Mesendoderm (in vitro differentiated cells): ENCODE results near the gene NEDD4L.

Experiments used
- DNase-seq: peaks from one replicate; pipeline ENCODE4 v3.0.0; 2013
- H2AK5ac ChIP-seq: 2 replicates; pipeline ENCODE4 v1.6.1; 2013; ENCODE audit warnings: low read length, inconsistent platforms
- H2BK120ac ChIP-seq: 2 replicates; pipeline ENCODE4 v1.6.1; 2013; ENCODE audit warnings: low read depth, mild to moderate bottlenecking, low read length, moderate library complexity, mixed read lengths
- H2BK15ac ChIP-seq: replicated peaks from 2 replicates; pipeline ENCODE4 v1.6.1; 2013; ENCODE audit warnings: low read depth, mild to moderate bottlenecking, moderate library complexity
- H2BK5ac ChIP-seq: 2 replicates; pipeline ENCODE4 v1.6.1; 2013; ENCODE audit warnings: low read length, inconsistent platforms
- H3K18ac ChIP-seq: 2 replicates; pipeline ENCODE4 v1.6.1; 2013; ENCODE audit warnings: mild to moderate bottlenecking, low read length, mixed read lengths
- H3K23ac ChIP-seq: one replicate; pipeline ENCODE4 v1.6.1; 2013; ENCODE audit warnings: low read length
- H3K27ac ChIP-seq: 2 replicates; pipeline ENCODE4 v1.5.1; 2013; ENCODE audit warnings: low read depth, mild to moderate bottlenecking, inconsistent platforms, low read length, moderate library complexity
- H3K27me3 ChIP-seq: 2 replicates; pipeline ENCODE4 v1.6.1; 2013; ENCODE audit warnings: low read length, control low read depth, mild to moderate bottlenecking, inconsistent platforms; ENCODE audit not compliant: insufficient read depth, poor library complexity
- H3K36me3 ChIP-seq: 2 replicates; pipeline ENCODE4 v1.6.1; 2013; ENCODE audit warnings: low read length, inconsistent platforms; ENCODE audit not compliant: control insufficient read depth, insufficient read depth
- H3K4ac ChIP-seq: one replicate; pipeline ENCODE4 v1.6.1; 2013; ENCODE audit warnings: low read depth, mild to moderate bottlenecking, low read length, moderate library complexity
- H3K4me1 ChIP-seq: 2 replicates; pipeline ENCODE4 v1.6.1; 2013; ENCODE audit warnings: low read depth, low read length, inconsistent platforms; ENCODE audit not compliant: control insufficient read depth
- H3K4me2 ChIP-seq: 2 replicates; pipeline ENCODE4 v1.6.1; 2013; ENCODE audit warnings: low read length
- H3K4me3 ChIP-seq: 2 replicates; pipeline ENCODE4 v1.5.1; 2013; ENCODE audit warnings: mild to moderate bottlenecking, low read length
- H3K56ac ChIP-seq: one replicate; pipeline ENCODE4 v1.6.1; 2013; ENCODE audit warnings: low read length
- H3K79me1 ChIP-seq: 2 replicates; pipeline ENCODE4 v1.6.1; 2013; ENCODE audit warnings: low read length, inconsistent platforms
- H3K79me2 ChIP-seq: 2 replicates; pipeline ENCODE4 v1.6.1; 2013; ENCODE audit warnings: mild to moderate bottlenecking, low read length; ENCODE audit not compliant: control insufficient read depth, insufficient read depth
- H3K9ac ChIP-seq: 2 replicates; pipeline ENCODE4 v1.6.1; 2013; ENCODE audit warnings: low read length, inconsistent platforms
- H4K5ac ChIP-seq: one replicate; pipeline ENCODE4 v1.6.1; 2013; ENCODE audit warnings: low read length
- H4K8ac ChIP-seq: one replicate; pipeline ENCODE4 v1.6.1; 2013; ENCODE audit warnings: low read depth, mild to moderate bottlenecking, control low read depth, low read length, moderate library complexity
- WGBS: extraction: QIAGEN DNeasy Blood & Tissue Kit; methylation state at CpG from one replicate; pipeline ENCODE4 v1.1.7; 2013; ENCODE audit warnings: low lambda C conversion rate, missing lambda C conversion rate; ENCODE audit not compliant: insufficient coverage; ENCODE audit errors: extremely low coverage; 5-methylcytosine and 5-hydroxymethylcytosine counted together

Gene NEDD4L

DNA sequence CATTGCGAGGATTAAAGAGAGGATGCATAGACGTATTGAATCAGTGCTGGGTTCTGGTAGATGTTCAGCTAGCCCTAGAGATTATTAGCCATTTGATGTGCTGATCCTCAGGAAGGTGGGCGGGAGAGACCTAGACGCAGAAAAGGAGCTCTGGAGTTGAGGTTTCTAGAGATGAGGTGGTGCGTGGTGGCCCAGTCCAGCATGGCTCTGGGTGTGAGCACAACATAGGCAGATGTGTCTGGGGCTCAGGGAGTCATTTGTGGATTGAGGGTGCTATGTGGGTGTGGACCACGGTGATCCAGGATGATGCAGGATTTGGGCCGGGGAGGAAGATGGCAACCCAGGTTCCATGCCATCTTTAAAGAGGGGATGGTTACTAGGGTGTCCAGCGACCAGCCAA is 102.1 kb downstream of the NEDD4L start:
- Histone ChIP-seq H3K23ac (no peak overlapping the region), H3K79me2 (peaks cover 29% of the 10 kb centered on the region), H3K9ac (no peak overlapping the region), H3K4me2 (no peak overlapping the region), H2AK5ac (no peak overlapping the region), H4K8ac (no peak overlapping the region), H3K4ac (no peak overlapping the region), H4K5ac (no peak overlapping the region), H3K56ac (no peak overlapping the region), H3K18ac (no peak overlapping the region), H3K79me1 (peaks cover 24% of the 10 kb centered on the region), H2BK120ac (no peak overlapping the region), H3K4me3 (no peak overlapping the region), H3K4me1 (peaks cover 4% of the 10 kb centered on the region), H2BK5ac (no peak overlapping the region), H3K27ac (no peak overlapping the region), H3K36me3 (no peaks in the 10 kb centered on the region), H2BK15ac (no peak overlapping the region), H3K27me3 (no peaks in the 10 kb centered on the region)
- WGBS, result no CpG with 5 or more reads among the region's 8 CpGs
- DNase-seq, result no peak

DNA sequence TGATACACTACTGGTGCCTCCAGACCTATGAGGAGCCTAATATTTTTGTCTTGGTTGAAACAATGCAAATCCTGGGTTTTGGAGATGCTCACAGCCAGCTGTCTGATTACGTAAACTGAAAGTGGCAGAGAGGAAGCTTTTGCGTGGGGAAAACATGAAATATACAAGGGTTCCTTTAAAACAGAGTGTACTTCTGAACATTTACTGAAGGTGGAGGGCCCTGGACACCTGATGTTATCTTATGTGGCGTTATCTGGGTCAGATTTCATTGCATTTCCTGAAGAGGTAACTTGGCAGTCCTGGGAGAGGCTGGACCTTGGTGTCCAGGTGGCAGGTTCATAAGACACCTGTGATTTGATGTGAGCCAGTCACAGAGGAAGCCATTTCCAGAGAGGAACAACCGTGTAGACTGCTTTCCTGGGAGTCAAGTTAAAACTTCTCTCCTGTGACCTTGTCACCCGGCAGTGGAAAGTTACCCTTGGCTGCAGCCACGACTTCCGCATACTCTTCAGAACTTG is 105.0 kb downstream of the NEDD4L start:
- Histone ChIP-seq H3K56ac (no peak overlapping the region), H3K4me3 (no peak overlapping the region), H4K8ac (no peak overlapping the region), H2BK120ac (no peak overlapping the region), H3K79me2 (peaks cover 26% of the 10 kb centered on the region), H3K23ac (no peak overlapping the region), H3K9ac (no peak overlapping the region), H3K4me2 (no peak overlapping the region), H3K79me1 (peaks cover 21% of the 10 kb centered on the region), H2AK5ac (no peak overlapping the region), H3K36me3 (no peaks in the 10 kb centered on the region), H4K5ac (no peak overlapping the region), H2BK15ac (no peak overlapping the region), H3K4ac (no peak overlapping the region), H3K4me1 (peaks cover 6% of the 10 kb centered on the region), H2BK5ac (no peak overlapping the region), H3K18ac (no peak overlapping the region), H3K27me3 (no peaks in the 10 kb centered on the region), H3K27ac (no peak overlapping the region)
- no CpG with 5 or more reads among the region's 7 CpGs for WGBS
- DNase-seq, result no peak

DNA sequence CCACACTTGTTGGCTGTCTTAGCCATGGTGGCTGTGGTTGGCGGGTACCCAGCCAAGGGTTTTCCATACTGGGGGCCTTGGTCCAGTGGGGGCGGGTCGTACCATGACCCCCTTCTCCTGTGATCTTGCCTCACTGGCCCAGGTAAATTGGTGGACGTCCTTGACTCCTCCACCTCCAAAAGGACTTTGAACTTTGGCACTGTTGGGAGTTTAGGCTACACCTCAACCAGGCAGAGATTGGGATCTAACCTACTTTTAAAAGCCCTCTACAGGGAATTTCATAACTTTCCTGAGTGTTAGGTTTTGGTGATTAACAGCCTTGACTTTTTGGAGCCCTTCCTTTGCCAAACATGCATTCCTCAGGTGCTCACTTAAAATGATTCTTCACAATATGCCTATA is 106.7 kb downstream of the NEDD4L start:
- Histone ChIP-seq H3K79me1 (peaks cover 20% of the 10 kb centered on the region), H3K4me2 (no peak overlapping the region), H3K36me3 (no peaks in the 10 kb centered on the region), H3K56ac (no peak overlapping the region), H3K4me3 (no peak overlapping the region), H3K23ac (no peak overlapping the region), H2BK120ac (no peak overlapping the region), H3K4ac (no peak overlapping the region), H2AK5ac (no peak overlapping the region), H3K18ac (no peak overlapping the region), H3K4me1 (peaks cover 6% of the 10 kb centered on the region), H4K8ac (no peak overlapping the region), H2BK15ac (no peak overlapping the region), H3K9ac (no peak overlapping the region), H3K27me3 (no peaks in the 10 kb centered on the region), H3K79me2 (peaks cover 24% of the 10 kb centered on the region), H3K27ac (no peak overlapping the region), H4K5ac (no peak overlapping the region), H2BK5ac (no peak overlapping the region)
- no peak for DNase-seq
- WGBS, result no CpG with 5 or more reads among the region's 4 CpGs

DNA sequence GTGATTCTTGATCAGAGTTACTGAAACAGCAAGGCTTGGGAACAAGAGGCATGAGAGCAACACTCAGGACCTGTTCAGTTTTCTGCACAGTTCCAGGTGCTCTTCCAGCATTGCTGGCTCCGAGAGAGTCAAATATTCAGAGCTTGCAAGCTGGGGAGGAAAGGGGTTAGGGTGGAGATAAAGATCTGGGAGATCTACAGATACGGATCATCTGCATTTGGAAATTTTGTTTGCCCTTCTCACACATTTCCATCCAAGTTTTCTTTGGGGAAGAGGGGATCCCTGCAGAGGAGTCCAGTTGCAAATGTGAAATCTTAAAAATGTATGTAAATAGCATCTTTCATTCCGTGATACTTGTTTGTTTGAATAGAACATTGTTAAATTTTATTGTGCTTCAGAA is 108.2 kb downstream of the NEDD4L start:
- no peak overlapping the region for H2AK5ac ChIP-seq
- no peak overlapping the region for H2BK120ac ChIP-seq
- H2BK5ac ChIP-seq, result no peak overlapping the region
- H4K5ac ChIP-seq, result no peak overlapping the region
- no peak overlapping the region for H3K56ac ChIP-seq
- H3K4ac ChIP-seq, result no peak overlapping the region
- H3K18ac ChIP-seq, result no peak overlapping the region
- no peak overlapping the region for H3K23ac ChIP-seq
- no peak overlapping the region for H3K27ac ChIP-seq
- H3K79me2 ChIP-seq, result peaks cover 20% of the 10 kb centered on the region
- H3K4me3 ChIP-seq, result no peak overlapping the region
- WGBS, result no CpG with 5 or more reads among the region's 3 CpGs
- no peak overlapping the region for H2BK15ac ChIP-seq
- H3K79me1 ChIP-seq, result peaks cover 14% of the 10 kb centered on the region
- H3K4me2 ChIP-seq, result no peak overlapping the region
- H3K36me3 ChIP-seq, result no peaks in the 10 kb centered on the region
- DNase-seq, result no peak
- no peaks in the 10 kb centered on the region for H3K27me3 ChIP-seq
- H3K9ac ChIP-seq, result no peak overlapping the region
- no peak overlapping the region for H4K8ac ChIP-seq
- peaks cover 6% of the 10 kb centered on the region for H3K4me1 ChIP-seq

DNA sequence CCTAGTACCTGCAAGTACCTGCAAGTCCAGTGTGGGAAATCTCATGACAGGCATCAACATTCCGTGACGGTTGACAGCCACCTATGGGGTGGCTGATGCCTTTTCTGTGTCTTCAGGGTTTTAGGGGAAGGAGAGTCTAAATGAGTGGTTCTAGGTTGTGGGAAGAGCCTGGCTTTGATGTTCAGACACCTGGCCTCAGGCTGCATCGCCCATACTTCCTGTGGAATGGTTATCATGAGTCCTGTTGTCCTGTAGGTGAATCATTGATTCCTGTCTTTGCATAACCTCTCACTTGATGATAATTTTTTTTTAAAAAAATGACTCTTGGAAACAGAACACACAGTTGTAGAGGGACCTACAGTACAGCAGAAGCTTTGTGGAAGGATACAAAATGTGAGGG is 108.9 kb downstream of the NEDD4L start:
- Histone ChIP-seq H4K5ac (no peak overlapping the region), H3K9ac (no peak overlapping the region), H4K8ac (no peak overlapping the region), H3K4me1 (peaks cover 6% of the 10 kb centered on the region), H3K23ac (no peak overlapping the region), H3K4me3 (no peak overlapping the region), H3K4ac (no peak overlapping the region), H3K36me3 (no peaks in the 10 kb centered on the region), H3K18ac (no peak overlapping the region), H3K27me3 (no peaks in the 10 kb centered on the region), H2BK120ac (no peak overlapping the region), H2AK5ac (no peak overlapping the region), H3K4me2 (no peak overlapping the region), H3K79me1 (peaks cover 15% of the 10 kb centered on the region), H3K27ac (no peak overlapping the region), H2BK5ac (no peak overlapping the region), H2BK15ac (no peak overlapping the region), H3K79me2 (peaks cover 20% of the 10 kb centered on the region), H3K56ac (no peak overlapping the region)
- no CpG with 5 or more reads among the region's 3 CpGs for WGBS
- DNase-seq, result no peak

DNA sequence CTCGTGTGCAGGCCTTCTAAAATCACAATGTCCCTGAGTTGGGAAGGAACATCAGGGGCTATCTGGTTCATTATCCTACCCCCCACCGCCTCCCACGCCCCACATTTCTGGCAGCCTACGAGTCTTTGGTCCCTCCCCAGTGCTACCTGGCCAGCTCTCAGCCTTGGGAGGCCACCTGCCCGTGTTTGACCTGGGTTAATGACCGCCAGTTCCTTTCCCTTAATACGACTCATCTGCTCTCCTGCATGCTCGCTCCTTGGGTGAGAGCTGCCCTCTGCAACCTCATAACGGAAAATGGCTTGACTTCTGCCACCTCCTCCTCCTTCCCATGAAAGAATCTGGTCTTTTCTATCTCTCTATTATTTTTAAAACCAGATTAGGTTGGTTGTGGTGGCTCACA is 112.5 kb downstream of the NEDD4L start:
- WGBS, result no CpG with 5 or more reads among the region's 9 CpGs
- Histone ChIP-seq H3K27me3 (no peaks in the 10 kb centered on the region), H2BK5ac (no peak overlapping the region), H3K18ac (no peak overlapping the region), H2AK5ac (no peak overlapping the region), H4K5ac (no peak overlapping the region), H3K27ac (no peak overlapping the region), H3K79me2 (peaks cover 12% of the 10 kb centered on the region), H4K8ac (no peak overlapping the region), H3K4me1 (peaks cover 2% of the 10 kb centered on the region), H2BK120ac (no peak overlapping the region), H2BK15ac (no peak overlapping the region), H3K4me3 (no peak overlapping the region), H3K4me2 (no peak overlapping the region), H3K4ac (no peak overlapping the region), H3K9ac (no peak overlapping the region), H3K23ac (no peak overlapping the region), H3K79me1 (peaks cover 17% of the 10 kb centered on the region), H3K56ac (no peak overlapping the region), H3K36me3 (no peaks in the 10 kb centered on the region)
- DNase-seq, result no peak
